Measurements from ENCODE around the gene MGAT5.

MGAT5 gene

GRCh38 chr2:134233728-134234136 is 20.1 kb upstream of the MGAT5 start:
- no peak for DNase-seq (ENCODE audit: low read depth in 2 of 2)
- TF ChIP-seq, protein P1, sequence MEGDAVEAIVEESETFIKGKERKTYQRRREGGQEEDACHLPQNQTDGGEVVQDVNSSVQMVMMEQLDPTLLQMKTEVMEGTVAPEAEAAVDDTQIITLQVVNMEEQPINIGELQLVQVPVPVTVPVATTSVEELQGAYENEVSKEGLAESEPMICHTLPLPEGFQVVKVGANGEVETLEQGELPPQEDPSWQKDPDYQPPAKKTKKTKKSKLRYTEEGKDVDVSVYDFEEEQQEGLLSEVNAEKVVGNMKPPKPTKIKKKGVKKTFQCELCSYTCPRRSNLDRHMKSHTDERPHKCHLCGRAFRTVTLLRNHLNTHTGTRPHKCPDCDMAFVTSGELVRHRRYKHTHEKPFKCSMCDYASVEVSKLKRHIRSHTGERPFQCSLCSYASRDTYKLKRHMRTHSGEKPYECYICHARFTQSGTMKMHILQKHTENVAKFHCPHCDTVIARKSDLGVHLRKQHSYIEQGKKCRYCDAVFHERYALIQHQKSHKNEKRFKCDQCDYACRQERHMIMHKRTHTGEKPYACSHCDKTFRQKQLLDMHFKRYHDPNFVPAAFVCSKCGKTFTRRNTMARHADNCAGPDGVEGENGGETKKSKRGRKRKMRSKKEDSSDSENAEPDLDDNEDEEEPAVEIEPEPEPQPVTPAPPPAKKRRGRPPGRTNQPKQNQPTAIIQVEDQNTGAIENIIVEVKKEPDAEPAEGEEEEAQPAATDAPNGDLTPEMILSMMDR (IDR thresholded peaks at IDR 0.05; ENCODE audit: low read depth, low read length) = no peak
- no peak overlapping the region for H3K4me3 ChIP-seq (replicated peaks in 1 of 2; ENCODE audit: low read depth in 2 of 2, low read length in 2 of 2)

DNA sequence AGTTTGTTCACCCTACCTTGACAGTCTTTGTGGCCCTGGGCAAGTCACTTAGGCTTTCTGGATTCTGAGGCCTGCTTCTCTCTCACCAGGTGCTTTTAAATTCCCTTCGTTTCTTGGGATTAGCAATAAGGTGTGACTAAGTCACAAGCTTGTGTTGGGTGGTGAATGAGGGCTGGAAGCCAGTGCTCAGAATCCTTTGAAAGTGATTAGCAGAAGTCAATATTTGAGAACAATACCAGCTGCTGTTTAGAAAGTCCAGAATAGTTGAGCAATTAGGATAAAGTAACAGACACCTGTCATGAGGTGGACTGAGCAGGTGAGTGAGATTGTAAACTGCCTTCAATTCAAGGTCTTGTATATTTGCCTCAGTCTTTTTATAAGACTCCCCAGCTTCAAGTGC is 19.3 kb upstream of the MGAT5 start:
- DNase-seq (ENCODE audit: low read depth in 2 of 2) = no peak
- TF ChIP-seq, protein P1 (IDR thresholded peaks at IDR 0.05; ENCODE audit: low read depth, low read length) = no peak
- H3K4me3 ChIP-seq (replicated peaks in 1 of 2; ENCODE audit: low read depth in 2 of 2, low read length in 2 of 2) = no peak overlapping the region

DNA sequence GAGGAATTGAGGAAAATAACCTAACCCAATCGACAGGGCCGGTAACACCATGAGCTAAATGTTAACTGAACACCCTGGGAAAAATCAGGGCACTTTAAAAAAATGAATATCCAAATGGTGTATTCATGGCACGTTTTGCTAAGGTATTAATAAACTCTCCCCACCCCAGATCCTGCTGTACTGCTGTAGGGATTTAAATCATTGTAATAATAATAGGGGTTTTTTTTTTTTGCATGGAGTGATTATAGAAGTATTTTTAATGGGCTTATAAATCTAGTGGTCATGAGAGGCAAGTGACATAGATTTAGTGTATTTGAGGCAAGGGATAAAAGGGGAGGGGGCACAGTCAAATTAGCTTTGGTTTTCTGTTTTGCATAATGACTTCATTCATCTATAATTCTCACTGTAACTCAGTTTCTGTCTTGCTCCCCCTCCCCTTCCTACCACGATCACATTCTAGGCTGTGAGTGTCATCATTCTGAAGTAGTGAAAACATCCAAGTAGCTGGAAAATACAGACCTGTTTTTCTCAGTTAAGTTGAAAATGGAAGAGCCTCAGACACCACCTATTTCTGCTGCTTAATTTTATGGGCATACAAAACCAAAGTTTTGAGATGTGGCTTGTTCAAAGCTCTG is 18.2 kb upstream of the MGAT5 start:
- no peak overlapping the region for H3K4me3 ChIP-seq (replicated peaks in 1 of 2; ENCODE audit: low read depth in 2 of 2, low read length in 2 of 2)
- DNase-seq (ENCODE audit: low read depth in 2 of 2) = no peak
- TF ChIP-seq, protein P1 (IDR thresholded peaks at IDR 0.05; ENCODE audit: low read depth, low read length) = no peak

GRCh38 chr2:134238371-134238770 is 15.5 kb upstream of the MGAT5 start:
- no peak overlapping the region for H3K4me3 ChIP-seq (replicated peaks in 1 of 2; ENCODE audit: low read depth in 2 of 2, low read length in 2 of 2)
- TF ChIP-seq, protein P1 (IDR thresholded peaks at IDR 0.05; ENCODE audit: low read depth, low read length) = no peak
- no peak for DNase-seq (ENCODE audit: low read depth in 2 of 2)

DNA sequence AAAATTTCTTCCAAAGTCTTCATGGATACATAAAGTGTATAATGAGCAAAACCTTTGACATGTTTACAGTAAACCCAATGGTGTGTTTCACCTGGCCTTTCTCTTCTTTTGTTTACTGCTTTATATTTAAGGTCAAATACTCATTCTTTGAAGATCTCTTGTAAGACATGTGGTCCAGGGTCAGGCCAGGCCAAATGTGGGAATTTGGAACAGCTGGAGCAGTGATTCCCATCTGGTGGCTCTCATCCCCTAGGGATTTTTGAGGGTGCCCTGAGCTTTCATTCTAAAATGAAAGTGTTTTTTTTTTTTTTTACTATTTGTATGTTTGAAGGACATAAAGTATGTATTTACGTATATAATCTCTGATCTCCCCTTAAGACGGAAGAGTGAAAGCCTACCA is 13.8 kb upstream of the MGAT5 start:
- TF ChIP-seq, protein P1 (IDR thresholded peaks at IDR 0.05; ENCODE audit: low read depth, low read length) = no peak
- no peak for DNase-seq (ENCODE audit: low read depth in 2 of 2)
- H3K4me3 ChIP-seq (replicated peaks in 1 of 2; ENCODE audit: low read depth in 2 of 2, low read length in 2 of 2) = no peak overlapping the region

DNA sequence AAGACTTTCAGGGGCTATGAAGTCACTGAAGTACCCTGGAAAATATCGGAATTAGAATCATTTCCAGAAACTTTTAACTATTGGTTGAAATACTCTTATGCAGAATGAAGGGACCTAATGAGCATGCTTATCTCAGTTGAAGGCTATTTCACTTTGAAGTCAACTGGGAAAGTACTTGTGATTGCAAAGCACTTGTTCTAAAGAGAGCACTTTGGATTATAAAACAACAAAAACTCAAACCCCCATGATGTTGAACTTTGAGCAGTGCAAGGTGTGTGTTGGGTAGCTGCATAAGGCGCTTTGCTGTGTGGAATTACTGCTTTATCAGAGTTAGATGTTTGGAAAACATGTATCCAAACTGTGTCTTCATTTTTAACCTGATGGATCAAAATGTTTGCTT is 12.0 kb upstream of the MGAT5 start:
- no peak for DNase-seq (ENCODE audit: low read depth in 2 of 2)
- TF ChIP-seq, protein P1 (IDR thresholded peaks at IDR 0.05; ENCODE audit: low read depth, low read length) = no peak
- no peak overlapping the region for H3K4me3 ChIP-seq (replicated peaks in 1 of 2; ENCODE audit: low read depth in 2 of 2, low read length in 2 of 2)

- no peak overlapping the region for H3K4me3 ChIP-seq (replicated peaks in 1 of 2; ENCODE audit: low read depth in 2 of 2, low read length in 2 of 2)
- TF ChIP-seq, protein P1 (IDR thresholded peaks at IDR 0.05; ENCODE audit: low read depth, low read length) = no peak
- no peak for DNase-seq (ENCODE audit: low read depth in 2 of 2)
Observed at GRCh38 chr2:134243244-134243643, 10.6 kb upstream of the MGAT5 start.

Data from cardiac fibroblast (primary cell).